Measurements from ENCODE around the gene C14orf132. TPM values are rescaled to one million over a fixed set of nuclear protein-coding genes. Genes with fewer than 3 reads are reported as not detected.

The C14orf132 gene
- total and polyA plus RNA-seq, 9 donors, result 3.9 to 20.3 (median 7.7) TPM

DNA sequence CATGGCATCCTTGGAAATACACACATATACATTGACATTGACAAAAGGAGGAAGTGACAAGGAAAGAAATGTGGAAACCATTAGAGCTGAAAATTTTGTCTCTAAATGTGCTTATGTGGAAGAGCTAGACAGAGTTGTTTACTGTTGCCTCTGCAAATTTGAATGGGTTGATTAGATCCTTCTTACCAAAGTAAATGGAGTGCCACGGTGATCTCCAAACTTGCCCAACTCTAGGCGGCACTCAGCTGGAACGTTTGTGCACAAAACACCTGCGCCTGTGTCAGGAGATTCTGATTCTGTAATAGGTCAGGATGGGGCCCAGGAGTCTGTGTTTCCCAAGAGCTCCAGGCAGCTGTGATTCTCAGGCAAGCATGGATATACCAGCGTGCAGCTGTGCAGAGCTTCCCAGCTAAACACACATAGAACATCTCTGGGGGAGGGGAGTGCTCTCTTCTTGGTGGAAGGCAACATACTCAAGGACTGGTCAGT, 87.7 kb downstream of the C14orf132 start:
- Histone ChIP-seq H3K4me1 (ENCODE audit: insufficient read depth) (no peaks in the 10 kb centered on the region), H3K27ac (no peak overlapping the region), H3K27me3 (no peaks in the 10 kb centered on the region), H3K4me3 (no peak overlapping the region), H3K36me3 (no peaks in the 10 kb centered on the region), H3K9me3 (no peaks in the 10 kb centered on the region)
- no peak for DNase-seq
- TF ChIP-seq EP300 (IDR thresholded peaks at IDR 0.05), result no peak
- TF ChIP-seq POLR2A (IDR thresholded peaks at IDR 0.05), result no peak
- TF ChIP-seq, protein P1, sequence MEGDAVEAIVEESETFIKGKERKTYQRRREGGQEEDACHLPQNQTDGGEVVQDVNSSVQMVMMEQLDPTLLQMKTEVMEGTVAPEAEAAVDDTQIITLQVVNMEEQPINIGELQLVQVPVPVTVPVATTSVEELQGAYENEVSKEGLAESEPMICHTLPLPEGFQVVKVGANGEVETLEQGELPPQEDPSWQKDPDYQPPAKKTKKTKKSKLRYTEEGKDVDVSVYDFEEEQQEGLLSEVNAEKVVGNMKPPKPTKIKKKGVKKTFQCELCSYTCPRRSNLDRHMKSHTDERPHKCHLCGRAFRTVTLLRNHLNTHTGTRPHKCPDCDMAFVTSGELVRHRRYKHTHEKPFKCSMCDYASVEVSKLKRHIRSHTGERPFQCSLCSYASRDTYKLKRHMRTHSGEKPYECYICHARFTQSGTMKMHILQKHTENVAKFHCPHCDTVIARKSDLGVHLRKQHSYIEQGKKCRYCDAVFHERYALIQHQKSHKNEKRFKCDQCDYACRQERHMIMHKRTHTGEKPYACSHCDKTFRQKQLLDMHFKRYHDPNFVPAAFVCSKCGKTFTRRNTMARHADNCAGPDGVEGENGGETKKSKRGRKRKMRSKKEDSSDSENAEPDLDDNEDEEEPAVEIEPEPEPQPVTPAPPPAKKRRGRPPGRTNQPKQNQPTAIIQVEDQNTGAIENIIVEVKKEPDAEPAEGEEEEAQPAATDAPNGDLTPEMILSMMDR (IDR thresholded peaks at IDR 0.05), result no peak
- intact Hi-C loops (cut with DNase I), result no loop called here
- 75 to 83% (median 77%) methylated on average over 5 of the region's 5 CpGs for WGBS, 3 donors

DNA sequence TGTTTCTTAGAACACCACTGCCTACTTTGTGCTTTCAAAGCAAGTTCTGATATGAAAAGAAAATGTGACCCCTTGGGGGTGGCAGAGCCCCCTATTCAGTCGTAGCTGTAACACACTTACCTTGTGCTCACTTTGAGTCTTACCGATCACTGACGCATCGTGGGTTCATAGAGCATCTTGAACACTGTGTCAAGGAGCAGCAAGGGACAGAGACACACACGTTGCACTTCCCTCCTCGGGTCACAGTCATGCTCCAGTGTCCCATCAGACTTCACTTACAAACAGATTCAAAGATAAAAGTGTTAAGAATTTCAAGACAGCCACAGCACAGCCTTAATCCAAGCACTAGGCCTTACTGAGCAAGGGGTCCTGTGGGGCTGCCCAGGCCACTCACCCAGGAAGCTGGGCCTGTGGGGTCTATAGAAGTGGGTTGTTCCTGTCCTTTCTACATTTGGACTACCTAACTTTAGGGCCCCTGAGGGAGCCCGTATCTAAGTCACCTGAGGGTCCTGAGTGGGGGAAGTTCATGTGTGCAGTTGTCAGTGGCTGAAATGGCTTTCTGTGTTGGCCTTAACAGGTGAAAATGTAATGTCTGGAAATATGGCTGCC, 90.1 kb downstream of the C14orf132 start:
- TF ChIP-seq EP300 (IDR thresholded peaks at IDR 0.05) (no peak), POLR2A (IDR thresholded peaks at IDR 0.05) (no peak)
- TF ChIP-seq, protein P1 (IDR thresholded peaks at IDR 0.05), result no peak
- no peaks in the 10 kb centered on the region for H3K4me1 ChIP-seq (ENCODE audit: insufficient read depth)
- H3K4me3 ChIP-seq, result no peak overlapping the region
- H3K27me3 ChIP-seq, result no peaks in the 10 kb centered on the region
- no peak overlapping the region for H3K27ac ChIP-seq
- intact Hi-C loops (cut with DNase I), result no loop called here
- DNase-seq, result no peak
- WGBS, 3 donors, result 85 to 92% (median 87%) methylated on average over 7 of the region's 7 CpGs
- no peaks in the 10 kb centered on the region for H3K36me3 ChIP-seq
- H3K9me3 ChIP-seq, result no peaks in the 10 kb centered on the region

DNA sequence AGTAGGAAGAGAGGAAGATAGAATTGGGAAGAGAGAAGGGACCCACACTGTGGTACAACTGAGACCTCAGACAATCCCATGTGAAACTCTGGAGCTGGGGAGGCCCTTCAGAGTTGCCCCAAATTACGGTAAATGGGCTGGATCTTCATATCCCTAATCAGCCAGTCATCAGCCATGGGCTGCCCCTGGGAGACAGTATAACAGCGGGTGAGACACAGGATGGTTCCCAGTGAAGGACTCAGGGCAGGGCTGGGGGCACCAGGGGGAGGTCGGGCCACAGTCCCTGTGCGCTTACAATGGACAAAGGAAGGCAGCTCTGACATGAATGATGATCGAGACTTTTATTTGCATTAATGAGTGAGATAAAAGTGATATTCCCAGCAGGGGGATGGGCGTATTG, 91.2 kb downstream of the C14orf132 start:
- WGBS, 3 donors, result 83 to 89% (median 86%) methylated on average over 6 of the region's 6 CpGs
- no peak overlapping the region for H3K27ac ChIP-seq

DNA sequence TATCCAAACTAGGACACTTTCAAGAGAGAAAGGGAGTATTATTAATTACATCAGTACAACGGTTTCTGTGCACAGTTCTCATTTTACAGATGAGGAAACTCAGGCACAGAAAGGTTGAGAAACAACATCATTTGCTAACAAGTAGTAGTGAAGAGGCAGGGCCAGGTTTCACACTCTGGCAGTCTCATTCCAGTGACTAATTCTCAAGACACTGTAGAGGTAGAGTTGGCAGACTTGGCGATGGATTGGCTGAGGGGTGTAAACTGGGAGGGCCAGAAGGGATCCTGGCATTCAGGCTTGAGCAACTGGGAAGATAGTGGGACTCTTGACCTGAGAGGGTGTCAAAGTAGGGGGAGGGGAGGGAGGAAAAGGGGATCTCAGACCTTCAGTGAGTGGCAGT, 91.7 kb downstream of the C14orf132 start:
- TF ChIP-seq, protein P1 (IDR thresholded peaks at IDR 0.05), result no peak
- TF ChIP-seq EP300 (IDR thresholded peaks at IDR 0.05) (no peak), POLR2A (IDR thresholded peaks at IDR 0.05) (no peak)
- WGBS, 3 donors, result 48 to 65% (median 55%) methylated on average over 2 of the region's 2 CpGs
- Histone ChIP-seq H3K4me1 (ENCODE audit: insufficient read depth) (no peaks in the 10 kb centered on the region), H3K4me3 (no peak overlapping the region), H3K27me3 (no peaks in the 10 kb centered on the region), H3K9me3 (no peaks in the 10 kb centered on the region), H3K36me3 (no peaks in the 10 kb centered on the region), H3K27ac (no peak overlapping the region)
- no peak for DNase-seq
- intact Hi-C loops (cut with DNase I), result no loop called here

More for the DNA sequence above, 91.2 kb downstream of the C14orf132 start:
- no peaks in the 10 kb centered on the region for H3K9me3 ChIP-seq
- H3K27me3 ChIP-seq, result no peaks in the 10 kb centered on the region
- DNase-seq, result no peak
- no peak for TF ChIP-seq EP300 (IDR thresholded peaks at IDR 0.05)
- no peak for TF ChIP-seq POLR2A (IDR thresholded peaks at IDR 0.05)
- intact Hi-C loops (cut with DNase I), result no loop called here
- no peak overlapping the region for H3K4me3 ChIP-seq
- no peaks in the 10 kb centered on the region for H3K36me3 ChIP-seq
- H3K4me1 ChIP-seq (ENCODE audit: insufficient read depth), result no peaks in the 10 kb centered on the region

DNA sequence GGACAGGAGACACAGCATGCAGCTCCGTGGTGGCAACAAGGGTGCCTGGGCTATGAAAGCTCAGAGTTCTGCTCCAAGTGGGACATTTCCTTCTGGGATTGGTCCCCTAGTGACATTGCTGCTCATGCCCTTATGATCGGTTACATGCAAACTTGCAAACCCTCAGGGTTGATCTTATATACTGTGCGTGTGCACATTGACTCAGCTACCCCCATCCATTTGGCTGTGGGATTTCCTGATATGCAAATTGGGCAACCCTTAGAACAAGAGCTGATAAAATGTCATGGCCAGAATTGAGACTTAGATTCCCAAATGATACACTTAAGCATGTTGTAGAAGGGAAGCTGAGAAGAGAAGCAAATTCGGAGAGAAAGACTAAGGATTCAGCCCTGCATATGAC, 92.7 kb downstream of the C14orf132 start:
- WGBS, 3 donors, result 64 to 82% (median 73%) methylated on average over 4 of the region's 4 CpGs
- TF ChIP-seq EP300 (IDR thresholded peaks at IDR 0.05) (no peak), POLR2A (IDR thresholded peaks at IDR 0.05) (no peak)
- TF ChIP-seq, protein P1 (IDR thresholded peaks at IDR 0.05), result no peak
- Histone ChIP-seq H3K9me3 (no peaks in the 10 kb centered on the region), H3K4me3 (no peak overlapping the region), H3K27me3 (no peaks in the 10 kb centered on the region), H3K27ac (no peak overlapping the region), H3K36me3 (no peaks in the 10 kb centered on the region), H3K4me1 (ENCODE audit: insufficient read depth) (no peaks in the 10 kb centered on the region)
- intact Hi-C loops (cut with DNase I), result no loop called here
- DNase-seq, result no peak
